ENCODE results near the gene VWF.
"Not testable (repeated sequence)": the region's sequence is repeated elsewhere in the genome, so short reads cannot be mapped to it uniquely, and the experiment has no call there.

The VWF gene

DNA sequence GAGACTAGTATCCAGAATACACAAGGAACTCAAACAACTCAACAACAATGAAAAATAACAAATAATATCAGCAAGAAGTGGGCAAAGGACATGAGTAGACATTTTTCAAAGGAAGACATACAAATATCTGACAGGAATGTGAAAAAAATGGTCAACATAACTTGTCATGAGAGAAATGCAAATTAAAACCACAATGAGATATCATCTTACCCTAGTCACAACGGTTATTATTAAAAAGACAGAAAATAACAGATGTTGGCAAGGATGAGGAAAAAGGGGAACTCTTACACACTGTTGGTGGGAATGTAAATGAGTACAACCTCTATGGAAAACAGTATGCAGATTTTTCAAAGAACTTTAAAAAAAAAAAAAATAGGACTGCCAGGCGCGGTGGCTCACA lies 20.4 kb downstream of the VWF start:
- no peaks in the 10 kb centered on the region for H3K27me3 ChIP-seq (ENCODE audit: control insufficient read depth in 1 of 2, insufficient read depth in 2 of 2, low read length in 2 of 2)
- no peak overlapping the region for H3K9ac ChIP-seq (ENCODE audit: low read length in 2 of 2)
- no peaks in the 10 kb centered on the region for H3K9me3 ChIP-seq (ENCODE audit: control insufficient read depth in 2 of 2, low read length in 2 of 2)
- H3K4me3 ChIP-seq (ENCODE audit: low read length in 2 of 2): no peak overlapping the region
- no peak overlapping the region for H3K27ac ChIP-seq (ENCODE audit: low read length)
- no peaks in the 10 kb centered on the region for H3K36me3 ChIP-seq (ENCODE audit: control insufficient read depth in 2 of 2, insufficient read depth in 2 of 2, low read length in 2 of 2)
- no peaks in the 10 kb centered on the region for H3K4me1 ChIP-seq (ENCODE audit: control insufficient read depth, insufficient read depth, low read length)

DNA sequence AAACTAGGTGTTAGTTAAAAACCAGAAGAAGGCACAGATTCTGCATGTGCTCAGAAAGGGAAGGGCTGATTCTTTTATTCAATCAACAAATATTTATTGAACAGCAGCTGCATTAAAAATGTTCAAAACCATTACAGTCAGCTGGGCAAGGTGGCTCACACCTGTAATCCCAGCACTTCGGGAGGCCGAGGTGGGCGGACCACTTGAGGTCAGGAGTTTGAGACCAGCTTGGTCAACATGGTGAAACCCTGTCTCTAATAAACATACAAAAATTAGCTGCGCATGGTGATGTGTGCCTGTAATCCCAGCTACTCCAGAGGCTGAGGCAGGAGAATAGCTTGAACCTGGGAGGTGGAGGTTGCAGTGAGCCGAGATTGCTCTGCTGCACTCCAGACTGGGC lies 22.4 kb downstream of the VWF start:
- H3K27me3 ChIP-seq (ENCODE audit: control insufficient read depth in 1 of 2, insufficient read depth in 2 of 2, low read length in 2 of 2): not testable (repeated sequence)

DNA sequence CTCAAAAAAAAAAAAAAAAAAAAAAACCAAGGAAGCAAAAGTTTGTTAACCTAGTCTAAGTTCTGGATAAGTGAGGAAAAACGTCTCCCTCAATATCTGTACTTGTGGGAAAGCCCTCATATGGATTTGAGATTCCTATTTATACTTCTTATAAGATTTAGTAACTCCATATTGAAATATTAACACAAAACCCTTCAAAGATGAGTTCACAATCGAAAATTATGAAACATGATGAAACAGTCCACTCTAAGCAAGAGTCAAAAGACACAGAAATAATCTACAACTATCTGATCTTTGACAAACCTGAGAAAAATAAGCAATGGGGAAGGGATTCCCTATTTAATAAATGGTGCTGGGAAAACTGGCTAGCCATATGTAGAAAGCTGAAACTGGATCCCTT lies 25.2 kb downstream of the VWF start:
- Histone ChIP-seq H3K27ac (ENCODE audit: low read length) (no peak overlapping the region), H3K9ac (ENCODE audit: low read length in 2 of 2) (no peak overlapping the region), H3K27me3 (ENCODE audit: control insufficient read depth in 1 of 2, insufficient read depth in 2 of 2, low read length in 2 of 2) (no peaks in the 10 kb centered on the region), H3K4me1 (ENCODE audit: control insufficient read depth, insufficient read depth, low read length) (no peaks in the 10 kb centered on the region), H3K36me3 (ENCODE audit: control insufficient read depth in 2 of 2, insufficient read depth in 2 of 2, low read length in 2 of 2) (no peaks in the 10 kb centered on the region), H3K4me3 (ENCODE audit: low read length in 2 of 2) (no peak overlapping the region), H3K9me3 (ENCODE audit: control insufficient read depth in 2 of 2, low read length in 2 of 2) (no peaks in the 10 kb centered on the region)

More for the DNA sequence above, 22.4 kb downstream of the VWF start:
- not testable (repeated sequence) for H3K4me1 ChIP-seq (ENCODE audit: control insufficient read depth, insufficient read depth, low read length); H3K36me3 ChIP-seq (ENCODE audit: control insufficient read depth in 2 of 2, insufficient read depth in 2 of 2, low read length in 2 of 2); H3K9ac ChIP-seq (ENCODE audit: low read length in 2 of 2); H3K27ac ChIP-seq (ENCODE audit: low read length); H3K4me3 ChIP-seq (ENCODE audit: low read length in 2 of 2); H3K9me3 ChIP-seq (ENCODE audit: control insufficient read depth in 2 of 2, low read length in 2 of 2)

GRCh38 chr12:6097411-6097810 lies 27.1 kb downstream of the VWF start:
- Histone ChIP-seq H3K36me3 (ENCODE audit: control insufficient read depth in 2 of 2, insufficient read depth in 2 of 2, low read length in 2 of 2) (no peaks in the 10 kb centered on the region), H3K4me1 (ENCODE audit: control insufficient read depth, insufficient read depth, low read length) (peaks cover 14% of the 10 kb centered on the region), H3K9ac (ENCODE audit: low read length in 2 of 2) (no peak overlapping the region), H3K4me3 (ENCODE audit: low read length in 2 of 2) (no peak overlapping the region), H3K27ac (ENCODE audit: low read length) (no peak overlapping the region), H3K27me3 (ENCODE audit: control insufficient read depth in 1 of 2, insufficient read depth in 2 of 2, low read length in 2 of 2) (no peaks in the 10 kb centered on the region), H3K9me3 (ENCODE audit: control insufficient read depth in 2 of 2, low read length in 2 of 2) (no peaks in the 10 kb centered on the region)

- peaks cover 14% of the 10 kb centered on the region for H3K4me1 ChIP-seq (ENCODE audit: control insufficient read depth, insufficient read depth, low read length)
- H3K4me3 ChIP-seq (ENCODE audit: low read length in 2 of 2): no peak overlapping the region
- no peaks in the 10 kb centered on the region for H3K9me3 ChIP-seq (ENCODE audit: control insufficient read depth in 2 of 2, low read length in 2 of 2)
- no peak overlapping the region for H3K27ac ChIP-seq (ENCODE audit: low read length)
- H3K27me3 ChIP-seq (ENCODE audit: control insufficient read depth in 1 of 2, insufficient read depth in 2 of 2, low read length in 2 of 2): no peaks in the 10 kb centered on the region
- H3K36me3 ChIP-seq (ENCODE audit: control insufficient read depth in 2 of 2, insufficient read depth in 2 of 2, low read length in 2 of 2): no peaks in the 10 kb centered on the region
- H3K9ac ChIP-seq (ENCODE audit: low read length in 2 of 2): no peak overlapping the region
Measured at GRCh38 chr12:6096527-6096926, 27.9 kb downstream of the VWF start.

DNA sequence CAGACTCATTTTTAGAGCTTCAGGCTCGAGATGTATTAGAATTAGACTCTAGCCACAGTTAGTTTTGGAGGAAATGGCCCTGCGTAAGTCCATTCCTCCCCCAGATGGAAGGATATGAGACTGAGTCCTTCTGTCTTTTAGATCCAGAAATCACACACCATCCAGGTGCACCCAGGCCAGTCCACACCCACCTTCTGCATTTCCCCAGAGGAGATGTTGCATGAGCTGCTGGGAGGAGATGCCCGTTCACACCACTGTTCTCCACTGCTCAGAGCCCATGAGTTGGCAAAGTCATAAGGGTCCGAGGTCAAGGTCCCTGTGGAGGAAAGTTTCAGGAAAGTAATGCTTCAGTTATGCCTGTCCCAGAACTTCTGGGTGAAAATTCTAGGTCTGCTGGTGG lies 29.2 kb downstream of the VWF start:
- Histone ChIP-seq H3K27me3 (ENCODE audit: control insufficient read depth in 1 of 2, insufficient read depth in 2 of 2, low read length in 2 of 2) (no peaks in the 10 kb centered on the region), H3K4me1 (ENCODE audit: control insufficient read depth, insufficient read depth, low read length) (peaks cover 23% of the 10 kb centered on the region), H3K4me3 (ENCODE audit: low read length in 2 of 2) (no peak overlapping the region), H3K9ac (ENCODE audit: low read length in 2 of 2) (no peak overlapping the region), H3K36me3 (ENCODE audit: control insufficient read depth in 2 of 2, insufficient read depth in 2 of 2, low read length in 2 of 2) (no peaks in the 10 kb centered on the region), H3K27ac (ENCODE audit: low read length) (no peak overlapping the region), H3K9me3 (ENCODE audit: control insufficient read depth in 2 of 2, low read length in 2 of 2) (no peaks in the 10 kb centered on the region)

- Histone ChIP-seq H3K27ac (ENCODE audit: low read length) (no peak overlapping the region), H3K9me3 (ENCODE audit: control insufficient read depth in 2 of 2, low read length in 2 of 2) (no peaks in the 10 kb centered on the region), H3K9ac (ENCODE audit: low read length in 2 of 2) (no peak overlapping the region), H3K27me3 (ENCODE audit: control insufficient read depth in 1 of 2, insufficient read depth in 2 of 2, low read length in 2 of 2) (no peaks in the 10 kb centered on the region), H3K4me3 (ENCODE audit: low read length in 2 of 2) (peak overlapping the region in 1 of 2 donors; percentile 8), H3K36me3 (ENCODE audit: control insufficient read depth in 2 of 2, insufficient read depth in 2 of 2, low read length in 2 of 2) (no peaks in the 10 kb centered on the region), H3K4me1 (ENCODE audit: control insufficient read depth, insufficient read depth, low read length) (peaks cover 31% of the 10 kb centered on the region)
Measured at GRCh38 chr12:6093764-6094163, 30.7 kb downstream of the VWF start.

GRCh38 chr12:6092784-6093722 lies 31.4 kb downstream of the VWF start:
- H3K27me3 ChIP-seq (ENCODE audit: control insufficient read depth in 1 of 2, insufficient read depth in 2 of 2, low read length in 2 of 2): no peaks in the 10 kb centered on the region
- H3K9me3 ChIP-seq (ENCODE audit: control insufficient read depth in 2 of 2, low read length in 2 of 2): no peaks in the 10 kb centered on the region
- no peaks in the 10 kb centered on the region for H3K36me3 ChIP-seq (ENCODE audit: control insufficient read depth in 2 of 2, insufficient read depth in 2 of 2, low read length in 2 of 2)
- H3K4me1 ChIP-seq (ENCODE audit: control insufficient read depth, insufficient read depth, low read length): peaks cover 31% of the 10 kb centered on the region
- no peak overlapping the region for H3K9ac ChIP-seq (ENCODE audit: low read length in 2 of 2)
- no peak overlapping the region for H3K4me3 ChIP-seq (ENCODE audit: low read length in 2 of 2)
- H3K27ac ChIP-seq (ENCODE audit: low read length): no peak overlapping the region

DNA sequence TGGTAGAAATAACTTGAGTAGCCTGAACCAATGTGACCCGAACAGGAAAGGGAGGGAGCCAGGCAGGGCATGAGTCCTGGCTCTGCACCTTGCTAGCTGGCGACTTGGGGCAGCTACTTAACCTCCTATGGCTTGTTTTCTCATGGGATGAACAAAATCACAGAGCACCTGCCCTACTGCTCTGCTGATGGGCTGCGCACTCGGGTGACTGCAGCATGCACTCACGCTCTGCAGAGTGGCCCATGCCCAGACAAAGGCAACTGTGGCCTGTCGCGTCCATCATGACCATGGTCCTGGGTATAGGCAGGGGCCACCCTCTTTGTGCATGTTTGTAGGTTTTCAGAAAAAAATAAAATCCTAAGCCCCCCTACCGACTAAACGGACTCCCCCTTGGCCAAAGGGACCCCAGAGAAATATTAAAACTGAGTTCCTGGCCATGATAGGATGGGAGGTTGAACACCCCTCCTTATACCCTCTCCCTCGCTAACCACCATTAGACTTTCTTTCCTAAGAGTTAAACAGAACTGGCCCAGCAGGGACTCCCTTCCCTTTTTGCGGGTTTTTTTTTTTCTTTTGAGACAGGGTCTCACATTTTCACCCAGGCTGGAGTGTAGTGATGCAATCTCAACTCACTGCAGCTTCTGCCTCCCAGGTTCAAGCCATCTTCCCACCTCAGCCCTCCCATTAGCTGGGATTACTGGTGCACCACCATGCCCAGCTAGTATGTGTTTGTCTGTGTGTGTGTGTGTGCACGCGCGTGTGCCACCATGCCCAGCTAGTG lies 32.5 kb downstream of the VWF start:
- no peak overlapping the region for H3K9ac ChIP-seq (ENCODE audit: low read length in 2 of 2)

GRCh38 chr12:6090803-6091202 lies 33.7 kb downstream of the VWF start:
- Histone ChIP-seq H3K36me3 (ENCODE audit: control insufficient read depth in 2 of 2, insufficient read depth in 2 of 2, low read length in 2 of 2) (no peaks in the 10 kb centered on the region), H3K27ac (ENCODE audit: low read length) (no peak overlapping the region), H3K27me3 (ENCODE audit: control insufficient read depth in 1 of 2, insufficient read depth in 2 of 2, low read length in 2 of 2) (no peaks in the 10 kb centered on the region), H3K9me3 (ENCODE audit: control insufficient read depth in 2 of 2, low read length in 2 of 2) (no peaks in the 10 kb centered on the region), H3K9ac (ENCODE audit: low read length in 2 of 2) (no peak overlapping the region), H3K4me3 (ENCODE audit: low read length in 2 of 2) (no peak overlapping the region), H3K4me1 (ENCODE audit: control insufficient read depth, insufficient read depth, low read length) (peaks cover 33% of the 10 kb centered on the region)

More for the DNA sequence above, 32.5 kb downstream of the VWF start:
- H3K27ac ChIP-seq (ENCODE audit: low read length): no peak overlapping the region
- peaks cover 31% of the 10 kb centered on the region for H3K4me1 ChIP-seq (ENCODE audit: control insufficient read depth, insufficient read depth, low read length)
- H3K9me3 ChIP-seq (ENCODE audit: control insufficient read depth in 2 of 2, low read length in 2 of 2): no peaks in the 10 kb centered on the region
- H3K36me3 ChIP-seq (ENCODE audit: control insufficient read depth in 2 of 2, insufficient read depth in 2 of 2, low read length in 2 of 2): no peaks in the 10 kb centered on the region
- no peak overlapping the region for H3K4me3 ChIP-seq (ENCODE audit: low read length in 2 of 2)
- no peaks in the 10 kb centered on the region for H3K27me3 ChIP-seq (ENCODE audit: control insufficient read depth in 1 of 2, insufficient read depth in 2 of 2, low read length in 2 of 2)

Measured in stomach smooth muscle (tissue), 2 donors.